Endometrium (tissue), 2 donors: ENCODE results near the gene GLCCI1.

Source experiments
- FAIRE-seq: peaks from 2 replicates; lab custom pipeline; 2012; peaks lifted over from hg19 to GRCh38; lab: Jason Lieb, UNC
- donor health status: control.
- donor health status: control.

GLCCI1 gene

DNA sequence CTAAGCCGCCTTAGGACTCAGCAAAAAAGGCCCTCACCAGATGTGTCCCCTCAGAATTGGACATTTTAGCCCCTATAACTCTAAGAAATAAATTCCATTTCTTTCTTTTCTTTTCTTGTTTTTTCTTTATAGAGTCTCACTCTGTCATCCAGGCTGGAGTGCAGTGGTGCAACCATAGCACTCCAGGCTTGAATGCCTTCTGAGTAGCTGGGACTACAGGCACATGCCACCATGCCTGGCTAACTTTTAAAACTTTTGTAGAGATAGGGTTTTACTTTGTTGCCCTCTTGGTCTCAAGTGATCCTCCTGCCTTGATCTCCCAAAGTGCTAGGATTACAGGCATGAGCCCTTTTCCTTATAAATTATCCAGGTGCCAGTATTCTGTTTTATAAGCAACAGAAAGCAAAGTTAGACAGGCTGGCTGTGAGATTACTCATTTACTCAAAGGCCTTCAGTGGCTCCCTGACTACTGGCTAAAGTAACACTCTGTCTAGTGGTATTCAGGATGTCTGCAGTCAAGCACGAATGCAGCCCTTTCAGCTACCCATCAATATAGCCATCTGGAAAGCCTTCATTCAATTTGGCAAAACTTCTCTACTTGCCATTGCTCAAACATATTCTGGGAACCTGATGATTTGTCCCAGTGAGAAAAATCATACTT lies 164.7 kb downstream of the GLCCI1 start:
- FAIRE-seq, result no peak

DNA sequence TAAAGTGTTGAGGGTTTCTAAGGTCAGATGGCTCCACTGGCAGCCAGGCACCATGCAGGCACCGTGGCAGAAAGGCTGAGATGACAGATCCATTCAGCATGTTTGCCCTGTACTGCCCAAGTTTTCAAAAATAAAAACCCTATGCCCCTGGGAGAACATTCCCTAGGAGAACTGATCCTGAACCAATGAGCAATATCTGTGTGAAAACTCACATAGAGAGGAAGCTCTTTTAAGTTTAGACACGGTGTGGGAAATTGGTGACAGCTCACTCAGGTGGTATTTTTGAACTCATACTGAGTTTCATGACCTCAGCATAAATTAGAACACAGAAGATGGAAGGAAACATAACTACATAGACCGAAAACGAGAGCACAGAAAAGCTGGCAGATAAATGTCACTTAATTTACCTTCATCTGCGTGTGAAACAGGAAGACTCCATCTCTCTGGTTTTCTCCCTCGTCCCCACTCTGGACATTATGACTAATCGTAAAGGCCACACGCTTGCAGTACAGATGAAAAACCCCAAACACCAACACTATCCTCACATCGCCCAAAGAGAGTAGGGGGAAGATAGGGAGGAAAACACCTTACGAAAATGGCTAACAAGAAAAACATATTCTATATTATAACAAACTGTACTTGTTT lies 165.6 kb downstream of the GLCCI1 start:
- no peak for FAIRE-seq

- no peak for FAIRE-seq
Measured at GRCh38 chr7:8135417-8135816, 166.8 kb downstream of the GLCCI1 start.

- no peak for FAIRE-seq
Measured at GRCh38 chr7:8136051-8136730, 167.6 kb downstream of the GLCCI1 start.
